SH-SY5Y (cell line): ENCODE measurements around the gene ST3GAL3.

Source experiments
- GATA2 ChIP-seq: IDR thresholded peaks from 2 replicates; pipeline ENCODE4 v1.6.1; 2011; ENCODE audit warnings: mild to moderate bottlenecking, low read depth, low read length
- GATA3 ChIP-seq: IDR thresholded peaks from 2 replicates; pipeline ENCODE4 v1.6.1; 2011; ENCODE audit warnings: low read depth, mild to moderate bottlenecking, low read length, moderate library complexity

Gene ST3GAL3

DNA sequence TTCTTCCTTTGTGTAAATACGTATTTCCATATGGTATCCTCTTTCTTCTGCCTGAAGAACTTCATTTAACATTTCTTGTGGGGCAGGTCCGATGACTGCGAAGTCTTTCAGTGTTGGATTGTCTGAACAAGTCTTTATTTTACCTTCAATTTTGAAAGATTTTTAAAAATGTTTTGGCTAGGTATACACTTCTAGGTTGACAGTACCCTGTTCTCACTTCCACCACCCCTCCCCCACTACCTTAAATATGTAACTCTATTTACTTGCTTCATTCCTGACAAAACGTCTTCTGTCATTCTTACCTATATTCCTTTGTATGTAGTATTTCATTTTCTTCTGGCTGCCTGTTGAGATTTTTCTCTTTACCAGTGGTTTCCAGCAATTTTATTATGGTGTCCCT, 140.5 kb downstream of the ST3GAL3 start:
- TF ChIP-seq GATA2 = no peak
- TF ChIP-seq GATA3 = no peak

DNA sequence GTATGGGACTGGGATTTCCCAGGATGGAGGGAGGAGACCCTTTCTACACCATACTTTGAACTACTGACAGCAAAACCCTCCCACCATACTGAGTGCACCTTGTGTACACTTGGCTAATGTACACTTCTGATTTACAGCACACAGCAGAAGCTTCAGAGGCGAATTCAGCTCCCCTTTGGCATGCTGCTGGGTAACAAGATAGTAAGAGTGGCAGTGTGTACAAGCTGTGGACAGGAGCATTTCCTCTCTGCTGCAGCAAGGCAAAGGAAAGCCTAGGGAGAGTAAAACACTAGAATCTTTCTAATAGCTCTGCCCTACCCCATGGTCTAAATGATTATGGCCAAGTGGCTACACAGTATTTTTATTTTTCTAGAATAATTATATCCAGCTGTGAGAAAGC, 142.3 kb downstream of the ST3GAL3 start:
- no peak for TF ChIP-seq GATA3
- no peak for TF ChIP-seq GATA2

DNA sequence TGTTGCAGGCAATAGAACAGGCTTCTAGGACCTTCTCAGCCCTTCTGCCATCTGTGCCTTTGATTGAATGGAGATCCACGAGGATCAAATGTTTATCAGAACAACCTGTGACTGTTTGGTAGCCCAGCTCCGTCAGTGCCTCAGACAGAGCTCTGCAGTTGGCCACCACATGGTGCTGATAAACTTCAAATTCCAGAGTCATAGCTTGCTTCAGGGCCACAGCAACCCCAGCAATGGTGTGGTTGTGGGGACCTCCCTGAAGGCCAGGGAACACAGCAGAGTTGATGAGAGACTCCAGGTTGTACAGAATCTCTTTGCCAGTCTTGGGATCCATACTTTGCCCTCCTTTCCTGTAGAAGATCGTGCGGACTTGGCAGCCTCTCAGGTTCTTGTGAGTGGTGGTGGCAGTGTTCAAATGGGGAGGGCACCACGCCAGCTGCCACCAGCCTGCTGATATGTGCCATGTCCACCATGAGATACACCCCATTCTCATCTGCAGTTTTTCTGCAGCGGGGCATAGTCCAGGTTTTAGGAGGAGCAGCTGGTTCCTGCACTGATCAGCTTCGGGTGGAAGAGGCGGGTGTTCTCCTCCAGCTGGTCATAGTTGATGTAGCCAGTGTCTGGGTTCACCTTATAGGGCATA, 143.4 kb downstream of the ST3GAL3 start:
- TF ChIP-seq GATA3 = no peak

DNA sequence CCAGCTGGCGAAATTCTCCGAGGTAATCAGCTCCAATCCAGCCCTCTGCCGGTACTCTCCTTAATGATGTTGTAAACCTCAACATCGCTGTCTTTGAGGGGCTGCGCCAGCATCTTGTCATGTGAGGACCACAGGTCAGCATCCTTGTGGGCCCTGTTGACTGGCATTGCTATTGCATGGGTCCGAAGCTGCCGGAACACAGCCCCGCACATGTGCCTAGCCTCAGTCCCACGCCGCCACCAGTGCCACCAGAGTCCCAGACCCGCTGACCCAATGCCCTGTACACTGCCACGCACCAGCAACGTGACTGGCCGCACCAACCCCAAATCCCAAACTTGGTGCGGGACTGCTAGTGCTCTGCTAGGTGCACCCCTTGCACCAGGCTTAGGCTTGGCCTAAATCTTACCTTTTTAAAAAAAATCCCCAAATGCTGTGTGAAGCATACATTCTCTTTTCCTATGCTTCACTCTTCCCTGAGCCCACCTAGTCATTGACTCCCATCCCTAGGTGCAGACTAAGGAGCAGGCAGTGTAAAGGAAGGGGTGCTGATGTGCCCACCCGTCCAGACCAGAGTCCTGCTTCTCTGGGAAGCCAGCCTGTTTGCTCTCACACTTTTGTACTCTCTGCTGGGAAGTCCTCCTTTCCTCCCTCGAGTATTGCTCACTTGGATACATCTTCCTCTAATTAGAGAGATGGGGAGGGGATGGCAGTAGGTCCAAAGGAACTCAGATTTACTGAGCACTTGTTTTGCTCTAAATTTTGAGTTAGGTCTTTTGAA, 144.4 kb downstream of the ST3GAL3 start:
- no peak for TF ChIP-seq GATA3
- no peak for TF ChIP-seq GATA2

DNA sequence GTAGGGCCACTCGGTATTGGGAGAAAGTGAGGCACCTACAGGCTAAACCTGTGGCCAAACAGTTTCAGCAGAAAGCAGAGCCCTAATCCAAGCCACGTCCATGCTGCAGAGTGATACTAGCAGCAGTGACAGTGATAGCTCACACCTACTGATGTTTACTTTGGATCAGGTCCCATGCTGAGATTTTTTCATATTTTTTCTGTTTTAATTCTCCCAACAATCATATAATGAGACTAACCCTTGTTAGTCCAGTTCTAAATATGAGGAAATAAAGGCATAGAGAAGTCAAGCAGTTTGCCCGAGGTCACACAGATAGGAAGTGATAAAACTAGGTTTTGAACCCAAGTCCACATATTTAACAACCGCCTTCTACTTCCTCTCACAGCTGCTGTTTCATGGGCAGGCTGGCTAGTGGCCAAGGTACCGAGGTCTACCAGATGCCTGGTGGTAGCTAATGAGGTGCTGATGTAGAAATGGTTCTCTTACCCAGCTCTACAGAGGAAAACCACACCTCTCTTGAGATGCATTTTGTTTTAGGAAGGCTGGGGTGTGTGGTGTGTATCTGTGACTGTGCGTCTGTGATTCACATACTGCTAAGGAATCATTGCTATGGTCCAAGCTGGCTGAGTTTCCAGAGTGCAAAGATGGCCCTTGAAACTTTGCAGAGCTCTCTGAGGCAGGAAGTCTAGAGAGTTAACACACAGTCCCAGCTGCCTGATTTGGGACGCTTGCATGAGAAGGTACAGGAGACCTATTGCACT, 146.0 kb downstream of the ST3GAL3 start:
- TF ChIP-seq GATA3 = no peak

DNA sequence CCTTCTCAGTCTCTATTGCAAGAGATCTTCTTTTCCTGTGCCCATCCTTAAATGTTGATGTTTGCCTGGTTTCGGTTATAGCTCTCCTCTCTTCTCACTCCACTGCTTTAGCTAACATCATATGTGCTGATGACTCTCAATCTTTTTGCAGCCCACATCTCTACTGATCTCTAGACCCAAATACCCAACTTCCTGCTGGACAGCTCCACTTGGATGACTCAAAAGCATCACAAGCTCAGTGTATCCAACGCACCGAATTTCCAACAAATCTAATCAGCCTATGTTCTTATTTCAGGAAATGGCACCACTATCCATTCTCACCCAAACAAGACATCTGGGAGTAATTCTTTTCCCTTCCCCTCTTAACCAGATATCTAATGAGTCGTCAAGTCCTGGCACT, 147.1 kb downstream of the ST3GAL3 start:
- TF ChIP-seq GATA3 (no peak), GATA2 (no peak)

DNA sequence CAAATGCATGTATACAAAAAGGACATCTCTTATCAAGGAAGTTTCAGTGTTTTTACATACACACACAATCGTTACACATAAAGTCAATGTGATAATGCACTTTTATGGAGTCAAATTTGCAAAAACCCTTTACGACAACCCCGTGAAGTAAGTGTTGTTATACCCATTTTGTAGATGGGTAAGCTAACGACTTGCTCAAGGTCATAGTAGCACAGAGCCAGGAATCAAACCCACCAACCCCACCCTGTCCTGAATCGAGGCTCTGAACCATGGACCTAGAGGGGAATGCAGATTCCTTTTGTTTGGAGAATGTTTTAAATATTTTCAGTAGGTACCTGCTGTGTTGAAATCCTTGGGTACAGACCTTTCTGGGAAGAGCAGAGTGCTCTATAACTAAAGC, 148.9 kb downstream of the ST3GAL3 start:
- TF ChIP-seq GATA2 = no peak
- no peak for TF ChIP-seq GATA3

DNA sequence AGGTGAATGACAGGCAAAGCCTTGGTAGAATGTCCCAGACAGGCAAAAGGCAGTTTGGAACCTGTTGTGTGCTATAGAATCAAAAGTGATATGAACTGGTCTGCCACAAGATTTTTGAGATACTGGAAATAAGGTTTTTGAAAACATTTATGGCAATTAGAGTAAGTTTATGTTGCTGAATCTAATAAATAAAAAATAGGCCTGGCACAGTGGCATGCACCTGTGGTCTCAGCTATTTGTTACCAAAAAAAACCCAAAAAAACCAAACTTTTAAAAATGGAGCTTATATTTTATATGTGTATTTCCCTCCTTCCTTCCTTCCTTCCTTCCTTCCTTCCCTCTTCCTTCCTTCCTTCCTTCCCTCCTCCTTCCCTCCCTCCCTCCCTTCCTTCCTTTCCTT, 149.8 kb downstream of the ST3GAL3 start:
- no peak for TF ChIP-seq GATA3
- TF ChIP-seq GATA2 = no peak

DNA sequence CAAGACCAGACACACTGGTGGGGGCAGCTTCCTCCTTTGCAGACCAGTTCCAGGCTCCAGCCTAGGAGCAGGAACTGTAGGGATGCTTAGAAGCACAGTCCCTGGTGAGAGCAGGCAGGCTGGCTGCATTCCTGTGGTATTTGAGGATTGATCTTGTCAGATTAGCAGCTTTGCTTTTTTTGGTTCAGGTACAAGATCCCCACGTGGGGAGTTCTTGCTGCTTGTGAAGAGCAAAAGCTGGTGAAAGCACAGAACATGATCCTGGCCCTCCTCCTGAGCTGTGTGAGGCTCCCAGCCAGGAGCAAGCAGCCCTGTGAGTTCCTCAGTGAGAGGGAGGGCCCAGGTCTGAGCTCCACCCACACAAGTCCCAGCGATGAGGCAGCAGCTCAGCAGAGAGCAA, 151.0 kb downstream of the ST3GAL3 start:
- no peak for TF ChIP-seq GATA2
- TF ChIP-seq GATA3 = no peak

DNA sequence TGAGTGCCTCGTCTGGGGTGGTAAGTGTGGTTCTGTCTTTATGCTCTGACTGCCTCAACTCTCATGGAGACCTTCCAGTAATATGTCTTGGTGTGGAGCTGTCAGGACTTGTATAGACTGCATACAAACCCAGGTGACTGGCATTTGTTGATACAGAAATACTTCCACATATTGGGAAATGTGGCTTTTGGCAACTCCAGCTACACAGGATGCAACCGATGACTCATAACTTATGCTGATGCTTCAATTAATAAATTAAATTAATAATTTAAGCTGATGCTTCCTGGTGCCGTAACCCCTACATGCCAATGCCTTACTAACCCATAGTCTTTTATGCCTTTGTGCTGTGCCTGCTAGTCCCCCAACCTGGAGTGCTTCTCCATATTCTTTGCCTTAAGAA, 154.0 kb downstream of the ST3GAL3 start:
- TF ChIP-seq GATA3 (no peak), GATA2 (no peak)

DNA sequence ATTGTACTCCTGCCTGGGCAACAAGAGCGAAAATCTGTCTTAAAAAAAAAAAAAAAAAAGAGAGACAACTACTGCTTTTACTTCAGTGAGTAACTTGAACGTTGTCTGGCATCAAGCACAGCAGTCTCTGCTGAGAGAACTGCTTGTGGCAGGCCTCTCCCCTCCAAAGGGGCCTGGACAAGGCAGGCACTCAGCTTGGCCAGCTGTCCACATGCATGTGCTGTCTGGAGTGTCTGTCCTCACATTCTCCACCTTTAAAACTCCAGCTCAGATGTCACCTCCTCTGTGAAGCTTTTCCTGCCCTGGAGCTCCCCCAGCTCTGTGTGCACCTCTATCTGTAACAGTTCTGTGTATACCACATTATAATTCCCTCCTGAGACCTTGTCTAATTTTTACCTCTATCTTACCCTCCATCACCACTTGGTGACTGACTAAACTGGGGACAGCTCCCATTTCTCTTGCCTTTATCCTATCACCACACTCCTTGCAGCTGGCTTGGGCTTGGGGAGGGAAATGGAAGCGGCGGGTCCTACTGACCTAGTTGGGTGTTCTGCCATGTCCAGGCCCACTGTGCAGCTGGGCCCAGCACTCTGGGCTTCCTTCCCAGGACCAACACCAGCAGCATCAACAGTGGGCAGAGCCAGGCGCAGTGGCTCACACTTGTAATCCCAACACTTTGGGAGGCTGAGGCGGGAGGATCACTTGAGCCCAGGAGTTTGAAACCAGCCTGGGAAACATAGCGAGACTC, 154.8 kb downstream of the ST3GAL3 start:
- TF ChIP-seq GATA2 (no peak), GATA3 (no peak)

DNA sequence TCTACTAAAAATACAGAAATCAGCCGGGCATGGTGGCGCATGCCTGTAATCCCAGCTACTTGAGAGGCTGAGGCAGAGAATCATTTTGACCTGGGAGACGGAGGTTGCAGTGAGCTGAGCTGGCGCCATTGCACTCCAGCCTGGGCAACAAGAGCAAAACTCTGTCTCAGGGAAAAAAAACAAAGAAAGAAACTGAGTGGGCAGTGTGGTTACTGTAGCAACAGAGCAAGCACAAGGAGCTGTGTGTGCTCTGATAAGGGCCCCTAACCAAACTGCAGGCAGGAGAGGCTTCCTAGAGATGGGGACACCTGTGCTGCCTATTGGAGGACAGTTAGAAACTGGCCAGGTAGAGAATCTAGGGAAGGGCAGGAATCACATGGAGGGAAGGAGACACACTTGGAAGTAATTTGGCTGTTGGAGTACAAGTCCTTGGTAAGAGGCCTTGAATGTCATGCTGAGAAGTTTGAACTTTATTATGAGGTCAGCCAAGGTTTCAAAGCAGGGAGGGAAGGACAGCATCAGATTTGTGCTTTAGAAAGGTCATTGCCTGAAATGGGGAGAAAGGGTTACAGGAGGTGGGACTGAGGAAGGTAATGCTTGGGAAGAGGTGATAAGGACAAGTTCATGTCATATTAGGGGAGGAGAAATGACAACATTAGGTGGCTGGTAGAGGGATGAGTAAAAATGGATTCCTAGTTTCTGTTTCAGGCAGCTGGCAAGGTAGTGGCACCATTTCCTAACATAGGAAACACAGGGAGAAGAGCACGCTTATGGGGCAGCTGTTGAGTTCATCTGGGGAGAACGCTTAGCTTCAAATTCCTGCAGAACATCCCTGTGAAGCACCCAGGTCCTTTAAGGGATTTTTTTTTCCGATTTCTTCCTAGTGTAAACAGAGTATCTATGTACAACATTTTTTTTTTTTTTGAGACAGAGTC, 157.0 kb downstream of the ST3GAL3 start:
- TF ChIP-seq GATA2 = no peak

DNA sequence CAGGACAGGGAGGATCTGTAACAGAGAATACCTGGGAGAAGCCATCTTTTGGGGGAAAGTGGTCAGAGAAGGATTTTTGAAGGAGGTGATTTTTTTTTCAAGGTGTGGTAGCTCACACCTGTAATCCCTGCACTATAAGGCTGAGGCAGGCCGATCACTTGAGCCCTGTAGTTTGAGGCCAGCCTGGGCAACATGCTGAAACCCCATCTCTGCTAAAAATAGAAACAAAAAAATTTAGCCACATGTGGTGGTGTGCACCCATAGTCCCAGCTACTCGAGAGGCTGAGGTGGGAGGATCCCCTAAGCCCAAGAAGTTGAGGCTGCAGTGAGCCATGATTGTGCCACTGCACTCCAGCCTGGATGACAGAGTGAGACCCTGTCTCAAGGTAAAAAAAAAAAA, 158.9 kb downstream of the ST3GAL3 start:
- TF ChIP-seq GATA3 (no peak), GATA2 (no peak)
